ENCODE data around the gene PRPS1L1.

DNA sequence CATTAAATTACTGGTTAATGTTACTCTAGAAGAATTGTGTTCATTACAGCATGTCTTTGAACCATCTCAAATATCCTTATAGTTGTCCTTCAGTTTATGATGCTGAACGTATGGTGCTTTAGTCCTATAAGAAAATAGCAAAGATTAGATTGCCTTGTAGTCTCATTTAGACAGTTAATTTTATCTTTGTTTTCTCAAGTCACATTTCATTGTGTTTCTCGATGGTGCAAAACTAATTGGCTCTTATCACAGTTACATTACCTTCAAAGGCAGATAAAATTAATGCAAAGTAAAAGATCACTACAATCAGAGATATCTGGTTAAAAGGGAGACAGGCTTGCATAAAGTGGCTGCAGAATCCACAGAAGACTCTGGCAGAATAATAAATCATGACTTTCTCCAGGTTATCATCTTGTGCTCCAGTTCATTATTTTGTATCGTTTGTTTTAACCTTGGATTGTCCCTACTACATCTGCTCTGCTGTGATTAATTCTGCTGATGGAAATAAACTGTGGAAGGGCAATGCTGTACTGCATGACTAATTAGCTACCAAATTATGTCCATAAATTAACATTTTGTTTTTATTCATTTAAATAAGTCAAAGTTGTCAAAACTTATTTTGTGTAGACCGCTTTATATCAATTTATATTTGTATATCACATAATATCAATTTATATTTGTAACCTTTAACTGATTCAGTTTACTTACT, 24.2 kb downstream of the PRPS1L1 start:
- TF ChIP-seq, protein P1, sequence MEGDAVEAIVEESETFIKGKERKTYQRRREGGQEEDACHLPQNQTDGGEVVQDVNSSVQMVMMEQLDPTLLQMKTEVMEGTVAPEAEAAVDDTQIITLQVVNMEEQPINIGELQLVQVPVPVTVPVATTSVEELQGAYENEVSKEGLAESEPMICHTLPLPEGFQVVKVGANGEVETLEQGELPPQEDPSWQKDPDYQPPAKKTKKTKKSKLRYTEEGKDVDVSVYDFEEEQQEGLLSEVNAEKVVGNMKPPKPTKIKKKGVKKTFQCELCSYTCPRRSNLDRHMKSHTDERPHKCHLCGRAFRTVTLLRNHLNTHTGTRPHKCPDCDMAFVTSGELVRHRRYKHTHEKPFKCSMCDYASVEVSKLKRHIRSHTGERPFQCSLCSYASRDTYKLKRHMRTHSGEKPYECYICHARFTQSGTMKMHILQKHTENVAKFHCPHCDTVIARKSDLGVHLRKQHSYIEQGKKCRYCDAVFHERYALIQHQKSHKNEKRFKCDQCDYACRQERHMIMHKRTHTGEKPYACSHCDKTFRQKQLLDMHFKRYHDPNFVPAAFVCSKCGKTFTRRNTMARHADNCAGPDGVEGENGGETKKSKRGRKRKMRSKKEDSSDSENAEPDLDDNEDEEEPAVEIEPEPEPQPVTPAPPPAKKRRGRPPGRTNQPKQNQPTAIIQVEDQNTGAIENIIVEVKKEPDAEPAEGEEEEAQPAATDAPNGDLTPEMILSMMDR (IDR thresholded peaks at IDR 0.05), result no peak
- TF ChIP-seq POLR2A (IDR thresholded peaks at IDR 0.05; ENCODE audit: low read depth) (no peak), EP300 (IDR thresholded peaks at IDR 0.05) (no peak), POLR2AphosphoS5 (IDR thresholded peaks at IDR 0.05) (no peak)

All from esophagus muscularis mucosa (tissue), 4 donors.